DND-41 (cell line): ENCODE measurements around the gene POT1.

Experiments used
- EZH2 ChIP-seq: IDR thresholded peaks from 3 replicates; pipeline ENCODE4 v1.6.1; 2012; ENCODE audit warnings: borderline replicate concordance, low read depth, mild to moderate bottlenecking, moderate library complexity, low read length, inconsistent platforms; ENCODE audit not compliant: severe bottlenecking
- TF ChIP-seq, protein P1 (sequence below): IDR thresholded peaks from 2 replicates; pipeline ENCODE4 v1.5.1; 2012; ENCODE audit warnings: borderline replicate concordance, low read length, moderate library complexity, mild to moderate bottlenecking; ENCODE audit not compliant: poor library complexity, severe bottlenecking; ENCODE audit errors: extremely low read depth

DNA sequence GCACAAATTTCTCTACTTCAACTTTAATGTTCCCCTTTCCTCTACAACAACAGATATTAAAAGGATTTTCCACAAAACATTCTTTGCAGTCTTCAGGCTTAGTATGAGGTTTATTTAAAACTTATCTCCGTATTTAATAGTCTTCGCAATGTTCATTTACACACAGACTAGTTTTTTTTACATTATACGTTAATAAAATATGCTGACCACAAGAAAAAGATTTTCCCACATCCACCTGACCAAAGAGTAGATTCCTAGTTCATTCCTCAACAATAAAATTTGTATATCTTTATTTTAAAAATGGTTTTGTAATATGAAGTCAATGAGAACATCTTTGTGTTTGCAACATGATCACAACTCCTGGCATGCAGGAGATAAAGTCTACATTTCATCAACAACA, 42.4 kb downstream of the POT1 start:
- TF ChIP-seq EZH2 = no peak
- TF ChIP-seq, protein P1, sequence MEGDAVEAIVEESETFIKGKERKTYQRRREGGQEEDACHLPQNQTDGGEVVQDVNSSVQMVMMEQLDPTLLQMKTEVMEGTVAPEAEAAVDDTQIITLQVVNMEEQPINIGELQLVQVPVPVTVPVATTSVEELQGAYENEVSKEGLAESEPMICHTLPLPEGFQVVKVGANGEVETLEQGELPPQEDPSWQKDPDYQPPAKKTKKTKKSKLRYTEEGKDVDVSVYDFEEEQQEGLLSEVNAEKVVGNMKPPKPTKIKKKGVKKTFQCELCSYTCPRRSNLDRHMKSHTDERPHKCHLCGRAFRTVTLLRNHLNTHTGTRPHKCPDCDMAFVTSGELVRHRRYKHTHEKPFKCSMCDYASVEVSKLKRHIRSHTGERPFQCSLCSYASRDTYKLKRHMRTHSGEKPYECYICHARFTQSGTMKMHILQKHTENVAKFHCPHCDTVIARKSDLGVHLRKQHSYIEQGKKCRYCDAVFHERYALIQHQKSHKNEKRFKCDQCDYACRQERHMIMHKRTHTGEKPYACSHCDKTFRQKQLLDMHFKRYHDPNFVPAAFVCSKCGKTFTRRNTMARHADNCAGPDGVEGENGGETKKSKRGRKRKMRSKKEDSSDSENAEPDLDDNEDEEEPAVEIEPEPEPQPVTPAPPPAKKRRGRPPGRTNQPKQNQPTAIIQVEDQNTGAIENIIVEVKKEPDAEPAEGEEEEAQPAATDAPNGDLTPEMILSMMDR = no peak
